Measurements from ENCODE around the gene GLT8D2. TPM values are rescaled to one million over a fixed set of nuclear protein-coding genes. Genes with fewer than 3 reads are reported as not detected.
"Not testable (repeated sequence)": the region's sequence is repeated elsewhere in the genome, so short reads cannot be mapped to it uniquely, and the experiment has no call there.

Gene GLT8D2
- total RNA-seq, 1 donor from 2014 or later = 19.8 TPM

GRCh38 chr12:104025771-104026170 is 24.2 kb downstream of the GLT8D2 start:
- Mint-ChIP-seq H3K4me1 (ENCODE audit: unreplicated experiment) (no peaks in the 10 kb centered on the region), H3K27ac (no peak overlapping the region), H3K36me3 (no peaks in the 10 kb centered on the region), H3K4me3 (no peak overlapping the region), H3K27me3 (peaks cover 3% of the 10 kb centered on the region), H3K9me3 (peaks cover 4% of the 10 kb centered on the region)
- no peak for DNase-seq (ENCODE audit: extremely low spot score, unreplicated experiment)
- TF ChIP-seq, protein P1, sequence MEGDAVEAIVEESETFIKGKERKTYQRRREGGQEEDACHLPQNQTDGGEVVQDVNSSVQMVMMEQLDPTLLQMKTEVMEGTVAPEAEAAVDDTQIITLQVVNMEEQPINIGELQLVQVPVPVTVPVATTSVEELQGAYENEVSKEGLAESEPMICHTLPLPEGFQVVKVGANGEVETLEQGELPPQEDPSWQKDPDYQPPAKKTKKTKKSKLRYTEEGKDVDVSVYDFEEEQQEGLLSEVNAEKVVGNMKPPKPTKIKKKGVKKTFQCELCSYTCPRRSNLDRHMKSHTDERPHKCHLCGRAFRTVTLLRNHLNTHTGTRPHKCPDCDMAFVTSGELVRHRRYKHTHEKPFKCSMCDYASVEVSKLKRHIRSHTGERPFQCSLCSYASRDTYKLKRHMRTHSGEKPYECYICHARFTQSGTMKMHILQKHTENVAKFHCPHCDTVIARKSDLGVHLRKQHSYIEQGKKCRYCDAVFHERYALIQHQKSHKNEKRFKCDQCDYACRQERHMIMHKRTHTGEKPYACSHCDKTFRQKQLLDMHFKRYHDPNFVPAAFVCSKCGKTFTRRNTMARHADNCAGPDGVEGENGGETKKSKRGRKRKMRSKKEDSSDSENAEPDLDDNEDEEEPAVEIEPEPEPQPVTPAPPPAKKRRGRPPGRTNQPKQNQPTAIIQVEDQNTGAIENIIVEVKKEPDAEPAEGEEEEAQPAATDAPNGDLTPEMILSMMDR (conservative IDR thresholded peaks at IDR 0.05) = no peak

GRCh38 chr12:104024348-104024747 is 25.6 kb downstream of the GLT8D2 start:
- peaks cover 4% of the 10 kb centered on the region for H3K9me3 Mint-ChIP-seq
- H3K4me3 Mint-ChIP-seq = no peak overlapping the region
- peaks cover 3% of the 10 kb centered on the region for H3K27me3 Mint-ChIP-seq
- TF ChIP-seq, protein P1 (conservative IDR thresholded peaks at IDR 0.05) = no peak
- no peaks in the 10 kb centered on the region for H3K36me3 Mint-ChIP-seq
- no peaks in the 10 kb centered on the region for H3K4me1 Mint-ChIP-seq (ENCODE audit: unreplicated experiment)
- H3K27ac Mint-ChIP-seq = no peak overlapping the region
- DNase-seq (ENCODE audit: extremely low spot score, unreplicated experiment) = no peak

DNA sequence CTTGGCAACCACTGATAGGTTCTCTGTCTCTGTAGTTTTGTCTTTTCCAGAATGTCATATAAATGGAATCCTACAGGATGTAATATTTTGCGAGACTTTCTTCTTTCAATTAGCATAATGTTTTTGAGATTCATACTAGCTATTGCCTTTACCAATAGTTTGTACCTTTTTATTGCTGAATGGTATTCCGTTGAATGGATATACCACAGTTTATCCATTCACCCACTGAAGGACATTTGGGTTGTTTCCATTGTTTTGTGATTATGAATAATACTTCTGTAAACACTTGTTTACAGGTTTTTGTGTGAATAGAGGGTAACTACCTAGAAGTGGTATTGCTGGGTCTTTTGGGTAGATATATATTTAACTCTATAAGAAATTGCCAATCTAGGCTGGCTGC is 26.3 kb downstream of the GLT8D2 start:
- no peak for DNase-seq (ENCODE audit: extremely low spot score, unreplicated experiment)
- no peak overlapping the region for H3K27ac Mint-ChIP-seq
- no peaks in the 10 kb centered on the region for H3K36me3 Mint-ChIP-seq

GRCh38 chr12:104022786-104023185 is 27.2 kb downstream of the GLT8D2 start:
- DNase-seq (ENCODE audit: extremely low spot score, unreplicated experiment) = no peak
- Mint-ChIP-seq H3K4me3 (no peak overlapping the region), H3K27me3 (peaks cover 3% of the 10 kb centered on the region), H3K27ac (no peak overlapping the region), H3K9me3 (peaks cover 4% of the 10 kb centered on the region), H3K4me1 (ENCODE audit: unreplicated experiment) (no peaks in the 10 kb centered on the region), H3K36me3 (no peaks in the 10 kb centered on the region)
- TF ChIP-seq, protein P1 (conservative IDR thresholded peaks at IDR 0.05) = no peak

More for the DNA sequence above, 26.3 kb downstream of the GLT8D2 start:
- Mint-ChIP-seq H3K4me3 (no peak overlapping the region), H3K4me1 (ENCODE audit: unreplicated experiment) (no peaks in the 10 kb centered on the region), H3K27me3 (peaks cover 3% of the 10 kb centered on the region), H3K9me3 (peaks cover 4% of the 10 kb centered on the region)
- TF ChIP-seq, protein P1 (conservative IDR thresholded peaks at IDR 0.05) = no peak

- not testable (repeated sequence) for H3K9me3 Mint-ChIP-seq; H3K27me3 Mint-ChIP-seq; H3K4me3 Mint-ChIP-seq; H3K36me3 Mint-ChIP-seq; DNase-seq (ENCODE audit: extremely low spot score, unreplicated experiment); H3K4me1 Mint-ChIP-seq (ENCODE audit: unreplicated experiment); H3K27ac Mint-ChIP-seq
Measured at GRCh38 chr12:104021862-104022261, 28.1 kb downstream of the GLT8D2 start.

DNA sequence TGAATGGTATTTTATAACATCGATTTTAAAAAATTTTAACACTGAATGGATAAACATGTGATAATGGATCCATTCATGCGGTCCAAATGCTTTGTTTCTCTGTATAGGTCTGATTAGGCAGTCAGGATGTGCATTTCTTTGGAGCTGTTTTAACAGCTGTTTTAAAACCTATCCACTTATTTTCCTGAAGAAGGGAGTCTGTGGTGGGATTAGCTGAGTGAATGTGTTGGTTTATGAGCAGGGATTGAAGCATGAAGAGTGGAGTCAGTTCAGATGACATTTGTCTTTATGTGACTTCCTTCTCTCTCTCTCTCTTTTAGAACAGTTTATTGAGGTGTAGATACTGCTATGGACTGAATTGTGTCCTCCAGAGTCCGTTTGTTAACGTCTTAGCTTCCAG is 37.7 kb downstream of the GLT8D2 start:
- DNase-seq (ENCODE audit: extremely low spot score, unreplicated experiment) = no peak
- Mint-ChIP-seq H3K27me3 (peaks cover 1% of the 10 kb centered on the region), H3K9me3 (peaks cover 6% of the 10 kb centered on the region), H3K36me3 (no peaks in the 10 kb centered on the region), H3K4me3 (no peak overlapping the region), H3K4me1 (ENCODE audit: unreplicated experiment) (no peaks in the 10 kb centered on the region), H3K27ac (no peak overlapping the region)
- TF ChIP-seq, protein P1 (conservative IDR thresholded peaks at IDR 0.05) = no peak
